Measurements from ENCODE around the gene PLA2G4D.

PLA2G4D gene

DNA sequence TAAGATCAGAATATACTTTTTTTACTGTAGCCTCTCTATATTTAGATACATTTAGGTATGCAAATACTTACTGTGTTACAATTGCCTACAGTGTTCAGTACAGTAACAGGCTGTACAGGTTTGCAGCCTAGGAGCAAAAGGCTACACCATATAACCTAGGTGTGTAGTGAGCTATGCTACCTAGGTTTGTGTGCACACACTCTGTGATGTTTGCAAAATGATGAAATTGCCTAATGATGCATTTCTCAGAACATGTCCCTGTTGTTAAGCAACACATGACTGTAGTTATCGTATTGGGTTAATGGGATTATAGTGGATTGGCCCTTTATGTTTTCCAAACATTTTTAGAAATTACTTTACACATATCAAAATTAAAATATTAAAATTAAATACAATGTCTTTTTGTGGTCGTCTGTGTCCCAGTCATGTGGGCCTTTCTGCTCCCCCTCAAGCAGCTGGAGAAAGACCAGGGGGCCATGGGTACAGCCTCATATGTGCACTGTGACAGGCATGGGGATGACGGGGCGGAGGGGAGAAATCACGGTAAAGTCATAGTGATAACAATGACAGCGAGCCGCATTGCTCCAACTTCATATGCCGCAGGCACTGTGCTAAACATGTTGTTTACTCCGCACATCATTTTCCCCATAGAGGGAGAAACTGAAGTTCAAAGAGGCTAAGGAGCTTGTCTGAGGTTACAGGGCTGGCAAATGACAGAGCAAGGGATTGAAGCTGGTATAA is 46.1 kb downstream of the PLA2G4D start:
- no peak for DNase-seq

- peak; percentile 71 for DNase-seq
Observed at GRCh38 chr15:42046597-42046996, 47.8 kb downstream of the PLA2G4D start.

- no peak for DNase-seq
Observed at GRCh38 chr15:42045211-42045615, 49.1 kb downstream of the PLA2G4D start.

DNA sequence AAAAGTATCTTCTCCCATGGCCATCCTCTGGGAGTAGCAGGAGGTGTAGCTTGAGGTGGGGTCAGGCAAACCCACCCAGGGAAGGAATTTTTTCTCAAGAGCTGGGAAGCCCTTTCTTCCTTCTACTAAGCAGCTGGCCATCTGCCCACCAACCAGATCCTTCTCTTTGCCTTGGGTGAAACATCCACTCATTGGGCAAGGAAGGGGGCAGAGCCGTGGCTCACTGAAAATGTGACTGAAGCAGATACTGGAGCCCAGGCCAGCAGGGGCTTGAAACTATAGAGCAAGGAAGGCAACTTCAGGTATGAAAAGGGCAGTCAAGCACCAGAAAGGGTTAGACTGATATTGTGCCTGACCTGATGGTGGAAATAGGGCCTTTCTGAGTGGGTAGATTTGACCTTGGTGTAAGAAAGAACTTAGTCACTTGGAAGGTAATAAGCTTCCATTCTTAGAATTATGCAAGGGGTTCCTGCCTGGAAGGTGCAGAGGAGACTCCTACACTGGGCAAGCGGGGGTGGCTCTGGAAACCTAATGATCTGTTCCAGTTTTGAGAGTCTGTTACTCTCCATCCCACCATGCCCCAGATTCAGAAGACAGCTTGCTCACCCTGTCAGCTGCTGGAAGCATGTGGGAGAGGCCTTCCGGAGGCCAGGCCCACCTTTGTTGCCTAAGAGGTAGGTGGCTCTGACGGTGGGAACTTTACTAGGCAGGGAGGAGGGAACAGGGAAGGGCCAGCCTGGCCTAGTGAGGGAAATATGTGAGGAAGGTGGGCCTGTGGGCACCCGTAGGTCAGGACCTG is 51.6 kb downstream of the PLA2G4D start:
- no peak for DNase-seq

- DNase-seq = no peak
Observed at GRCh38 chr15:42038401-42038800, 56.0 kb downstream of the PLA2G4D start.

DNA sequence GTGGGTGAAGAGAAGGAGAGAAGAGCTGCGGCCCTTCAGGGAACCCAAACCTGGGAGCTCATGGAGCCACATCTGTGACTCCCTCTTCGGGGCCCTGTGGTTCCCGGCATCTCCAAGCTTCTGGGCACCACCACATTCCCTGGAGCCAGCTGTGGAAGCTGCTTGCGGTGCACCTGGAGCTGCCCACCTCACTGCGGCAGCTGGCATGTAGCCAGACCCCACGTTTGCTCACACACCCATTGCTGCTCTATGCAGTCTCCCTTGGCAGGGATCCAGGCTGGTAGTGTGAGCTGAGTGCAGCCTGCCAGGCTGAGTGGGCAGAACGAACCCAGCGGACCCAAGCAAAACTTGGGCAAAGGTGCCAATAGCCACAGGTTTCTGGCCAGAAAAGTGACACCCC is 56.7 kb downstream of the PLA2G4D start:
- peak; percentile 17 for DNase-seq

GRCh38 chr15:42036966-42037365 is 57.4 kb downstream of the PLA2G4D start:
- DNase-seq = no peak

DNA sequence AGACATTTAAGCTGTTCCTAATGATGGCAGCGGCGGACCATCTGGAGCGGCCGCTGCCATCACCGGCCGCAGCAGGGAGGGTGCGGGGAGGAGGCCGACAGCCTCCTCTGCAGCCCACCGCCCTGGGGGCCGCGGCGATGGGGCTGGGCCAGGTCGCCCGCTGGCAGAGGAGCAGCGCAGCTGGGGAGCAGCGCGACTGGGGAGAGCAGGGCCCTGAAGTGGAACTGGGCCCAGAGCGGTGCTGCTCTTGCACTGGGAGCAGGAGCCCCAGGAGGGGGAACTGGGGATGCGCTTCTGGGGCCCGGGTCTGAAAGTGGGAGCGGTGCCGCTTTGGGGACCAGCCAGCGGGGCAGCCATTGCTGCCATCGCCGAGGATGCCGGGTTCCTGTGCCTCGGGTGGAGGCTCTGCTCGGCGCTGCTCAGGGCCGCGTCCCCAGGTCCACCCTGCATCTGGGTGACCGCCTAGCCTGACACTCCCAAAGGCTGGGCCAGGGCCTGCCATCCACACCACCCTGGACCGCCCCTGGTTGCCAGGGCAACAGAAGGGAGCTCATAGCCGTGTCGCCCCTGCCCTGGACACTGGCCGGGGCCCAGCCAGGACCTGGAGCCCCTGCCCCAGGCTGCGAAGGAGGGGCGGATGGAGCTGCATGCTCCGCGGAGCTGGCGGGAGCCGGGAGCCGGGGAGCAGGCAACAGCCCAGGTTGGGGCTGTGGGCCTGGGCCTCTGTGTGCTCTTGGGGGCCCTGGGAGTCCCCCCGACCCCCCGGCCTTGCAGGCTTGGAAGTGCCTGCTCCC is 58.1 kb downstream of the PLA2G4D start:
- DNase-seq = no peak

DNA sequence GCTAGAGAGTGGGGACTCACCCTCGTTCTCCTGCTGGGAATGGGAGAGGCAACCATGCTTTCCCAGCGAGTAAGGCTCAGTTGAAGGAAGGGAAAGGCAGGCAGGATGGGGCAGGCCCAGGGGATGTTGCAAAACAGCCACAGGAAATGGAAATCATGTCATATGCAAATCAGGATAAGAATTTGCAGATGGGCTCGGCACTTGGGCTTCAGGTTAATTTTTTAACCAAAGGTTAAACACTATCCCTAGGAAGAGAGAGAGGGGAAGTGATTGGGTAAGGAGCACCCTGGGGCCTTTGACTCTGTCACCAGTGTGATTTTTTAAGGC is 59.0 kb downstream of the PLA2G4D start:
- DNase-seq = no peak

- DNase-seq = no peak
Observed at GRCh38 chr15:42034628-42035434, 59.5 kb downstream of the PLA2G4D start.

GRCh38 chr15:42033214-42033873 is 61.0 kb downstream of the PLA2G4D start:
- no peak for DNase-seq

- DNase-seq = no peak
Observed at GRCh38 chr15:42032376-42033213, 61.8 kb downstream of the PLA2G4D start.

DNA sequence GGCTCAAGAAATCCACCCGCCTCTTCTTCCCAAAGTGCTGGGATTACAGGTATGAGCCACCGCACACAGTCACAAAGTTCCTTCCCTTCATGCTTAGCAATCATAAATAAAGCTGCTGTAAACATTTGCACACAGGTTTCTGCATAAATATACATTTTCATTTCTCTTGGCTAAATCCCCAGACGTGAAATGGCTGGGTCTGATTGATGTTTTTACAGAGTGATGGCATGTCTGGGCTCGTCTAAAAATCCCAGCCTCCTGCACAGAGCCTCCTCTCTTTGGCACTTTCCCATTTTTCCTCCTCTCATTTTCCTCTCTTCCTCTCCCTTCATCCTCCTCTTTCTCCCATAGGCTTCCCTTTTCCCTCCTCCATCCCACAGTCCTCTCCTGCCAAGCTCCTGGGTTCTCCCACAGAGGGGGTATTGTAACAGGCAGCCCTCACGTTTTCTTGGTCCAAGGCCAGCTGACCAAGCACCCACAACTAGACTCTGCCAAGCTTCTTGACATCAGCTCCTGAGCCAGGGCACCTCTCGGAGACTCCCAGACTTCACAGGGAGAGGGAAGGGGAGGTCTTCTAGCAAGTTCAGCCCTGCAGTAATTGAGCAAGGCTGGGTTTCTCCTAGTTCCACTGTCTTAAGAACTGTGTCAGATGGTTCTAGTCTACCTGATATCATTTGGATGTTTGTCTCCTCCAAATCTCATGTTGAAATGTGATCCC is 63.0 kb downstream of the PLA2G4D start:
- no peak for DNase-seq

DNA sequence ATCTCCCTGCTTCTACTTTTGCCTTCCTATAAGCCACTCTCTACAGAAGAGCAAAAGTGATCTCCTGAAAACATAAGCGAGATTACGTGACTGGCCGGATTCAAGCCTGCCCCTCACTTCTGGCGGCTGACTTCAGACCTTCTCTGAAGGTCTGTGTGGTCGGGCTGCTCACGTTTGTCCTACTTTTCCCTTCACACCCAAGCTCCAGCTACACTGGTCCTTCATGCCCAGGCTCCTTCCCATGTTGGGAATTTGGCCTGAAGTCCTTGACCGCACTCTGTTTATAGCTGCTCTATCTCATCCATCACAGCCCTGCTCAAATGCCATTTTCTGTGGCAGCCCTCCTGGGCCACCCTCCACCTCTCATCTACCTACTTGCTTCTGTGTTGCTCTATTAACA is 66.8 kb downstream of the PLA2G4D start:
- no peak for DNase-seq

DNA sequence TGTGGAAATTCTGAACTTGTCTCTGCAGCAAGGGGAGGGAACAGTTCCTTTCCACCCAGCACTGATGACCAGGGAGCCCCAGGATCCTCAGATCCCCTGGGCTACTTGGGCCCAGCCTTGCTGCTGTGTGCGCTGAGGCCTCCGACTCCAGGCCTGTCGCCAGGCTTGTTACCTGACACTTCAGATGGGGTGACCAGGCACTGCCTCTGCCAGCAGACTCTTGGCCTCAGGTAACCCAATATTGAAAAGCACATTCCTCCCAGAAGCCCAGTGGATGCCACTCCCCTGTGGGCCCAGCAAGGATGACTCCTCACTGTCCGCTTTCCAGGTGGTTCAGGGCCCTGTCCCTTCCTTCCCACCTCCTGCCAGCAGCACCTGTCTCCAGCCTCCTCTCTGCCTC is 70.1 kb downstream of the PLA2G4D start:
- DNase-seq = no peak

DNA sequence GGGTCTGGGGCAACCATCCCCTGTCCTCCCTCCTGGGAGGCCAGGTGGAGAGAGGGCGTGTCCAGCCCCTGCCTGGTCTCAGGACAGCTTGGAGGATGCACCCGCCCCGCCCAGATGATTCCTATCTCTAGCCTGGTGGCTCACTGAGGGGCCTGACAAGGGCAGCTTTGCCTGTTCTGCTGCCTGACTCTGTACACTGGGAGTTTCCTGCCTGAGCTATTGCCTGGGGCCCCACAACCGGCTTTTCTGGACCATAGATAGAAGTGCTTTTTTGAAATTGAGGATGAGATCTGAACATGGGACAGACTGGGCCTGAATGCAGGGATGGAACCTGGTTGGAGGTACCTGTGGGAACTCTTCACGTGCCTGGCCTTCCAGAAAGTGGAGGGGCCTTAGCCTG is 72.8 kb downstream of the PLA2G4D start:
- DNase-seq = no peak

DNA sequence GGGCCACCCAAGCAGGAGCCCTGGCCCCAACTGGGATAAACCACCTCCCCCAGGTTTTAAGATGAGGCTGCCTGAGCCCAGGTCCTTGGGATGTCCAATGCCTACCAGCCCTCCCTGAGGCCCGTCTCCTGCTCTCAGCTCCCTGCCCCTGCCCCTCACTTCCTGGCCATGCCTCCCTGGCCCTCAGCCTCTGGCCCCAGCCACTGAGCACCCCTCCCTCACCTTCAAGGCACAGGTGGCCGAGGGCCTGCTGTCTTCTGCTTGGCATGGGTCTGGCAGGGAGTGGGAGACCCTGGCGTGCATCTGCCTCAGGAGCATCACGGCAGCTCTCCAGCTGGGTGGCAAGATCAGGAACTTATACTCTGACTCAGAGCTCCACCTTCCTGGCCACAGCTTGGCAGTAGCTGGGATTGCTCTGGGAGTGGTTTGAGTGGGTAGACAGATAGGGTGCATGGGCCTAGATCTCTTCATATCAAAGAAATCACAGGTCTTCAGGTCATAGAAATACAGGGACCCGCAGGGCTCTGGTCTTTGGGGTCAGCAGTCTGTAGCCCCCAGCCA is 73.6 kb downstream of the PLA2G4D start, which contains the start of gene PLA2G4E:
Gene PLA2G4E (minus strand): TSS at position 330 of the 561 bp plus-strand sequence. CDS start 12 bp downstream, at position 318.
- no peak for DNase-seq

DNA sequence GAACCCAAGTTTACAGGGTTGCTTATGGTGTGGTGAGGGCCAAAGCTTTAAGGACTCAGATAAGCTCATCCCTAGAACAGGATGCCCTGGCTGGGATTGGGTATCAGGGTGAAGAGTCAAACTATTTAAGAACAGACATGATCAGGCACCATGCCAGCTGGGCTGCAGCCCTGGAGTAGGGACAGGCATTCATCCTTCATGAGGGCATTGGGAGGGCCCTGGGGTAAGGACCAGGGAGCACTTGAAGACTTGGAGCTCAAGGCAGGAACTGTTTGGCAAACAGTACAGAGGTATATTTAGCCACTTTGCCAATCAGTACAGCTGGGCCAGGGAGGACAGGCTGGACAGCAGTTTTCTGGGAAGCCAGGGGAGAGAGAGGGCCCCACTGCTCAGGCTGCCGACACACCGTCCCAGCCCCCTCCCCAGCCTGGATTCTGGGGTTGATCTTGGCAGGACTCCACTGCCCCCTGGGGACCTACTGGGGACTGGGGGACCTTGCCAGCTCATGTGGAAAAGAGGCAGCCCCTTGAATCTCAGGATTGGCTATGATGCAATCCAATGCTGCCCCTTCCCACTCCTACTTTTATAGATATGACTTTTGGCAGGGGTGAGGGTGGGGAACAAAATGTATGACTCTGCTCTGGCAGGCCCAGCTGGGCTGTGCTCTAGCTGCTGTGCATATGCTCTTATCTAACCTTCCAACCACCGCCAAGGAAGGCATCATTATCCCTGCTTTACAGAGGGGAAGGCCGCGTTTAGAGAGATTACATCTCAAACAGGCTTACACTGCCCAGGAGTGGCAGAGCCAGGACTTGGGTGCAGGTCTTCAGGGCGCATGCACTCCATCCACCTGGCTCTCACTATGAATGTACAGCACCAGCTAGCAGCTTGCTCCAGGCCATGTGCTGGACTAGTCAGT is 75.8 kb downstream of the PLA2G4D start:
- DNase-seq = no peak
